Astrocyte (in vitro differentiated cells and primary cell): Measurements from ENCODE around the gene PHF13. TPM values are rescaled to one million over a fixed set of nuclear protein-coding genes. Genes with fewer than 3 reads are reported as not detected.

Experiments
- DNase-seq: peaks from one replicate; pipeline ENCODE4 v3.0.0-alpha.2; 2010; ENCODE audit warnings: low read depth
- FAIRE-seq: peaks from 2 replicates; lab custom pipeline; 2011; peaks lifted over from hg19 to GRCh38; lab: Jason Lieb, UNC
- H2AFZ ChIP-seq: 2 replicates; pipeline ENCODE4 v1.6.0; 2012; ENCODE audit warnings: low read depth, low read length, inconsistent platforms
- H3K27ac ChIP-seq: 2 replicates; pipeline ENCODE4 v1.5.1; 2011; ENCODE audit warnings: low read depth, low read length, inconsistent platforms
- H3K27me3 ChIP-seq: 2 replicates; pipeline ENCODE4 v1.6.0; 2011; ENCODE audit warnings: low read length, inconsistent platforms; ENCODE audit not compliant: insufficient read depth
- H3K36me3 ChIP-seq: 2 replicates; pipeline ENCODE4 v1.5.1; 2011; ENCODE audit warnings: low read length, inconsistent platforms; ENCODE audit not compliant: insufficient read depth
- H3K4me1 ChIP-seq: 2 replicates; pipeline ENCODE4 v1.5.1; 2011; ENCODE audit warnings: low read length, inconsistent platforms; ENCODE audit not compliant: insufficient read depth
- H3K4me2 ChIP-seq: 2 replicates; pipeline ENCODE4 v1.6.0; 2012; ENCODE audit warnings: low read length, inconsistent platforms
- H3K4me3 ChIP-seq: 2 replicates; pipeline ENCODE4 v1.5.1; 2011; ENCODE audit warnings: low read depth, mild to moderate bottlenecking, low read length, inconsistent platforms; ENCODE audit not compliant: insufficient read depth
- H3K79me2 ChIP-seq: 2 replicates; pipeline ENCODE4 v1.6.0; 2012; ENCODE audit warnings: mild to moderate bottlenecking, low read length, inconsistent platforms; ENCODE audit not compliant: insufficient read depth
- H3K9ac ChIP-seq: 2 replicates; pipeline ENCODE4 v1.6.0; 2012; ENCODE audit warnings: mild to moderate bottlenecking, low read length, inconsistent platforms
- H3K9me3 ChIP-seq: 2 replicates; pipeline ENCODE4 v1.5.1; 2012; ENCODE audit warnings: low read depth, mild to moderate bottlenecking, low read length, inconsistent platforms; ENCODE audit not compliant: insufficient read depth
- H4K20me1 ChIP-seq: 2 replicates; pipeline ENCODE4 v1.6.0; 2012; ENCODE audit warnings: low read length, inconsistent platforms; ENCODE audit not compliant: insufficient read depth
- H3K27ac Mint-ChIP-seq: one replicate; pipeline ENCODE4 v1.8.0; 2021; ENCODE audit warnings: mild to moderate bottlenecking, mixed read lengths; ENCODE audit not compliant: unreplicated experiment
- H3K27me3 Mint-ChIP-seq: one replicate; pipeline ENCODE4 v1.8.0; 2021; ENCODE audit warnings: low read depth, mixed read lengths; ENCODE audit not compliant: unreplicated experiment
- H3K36me3 Mint-ChIP-seq: one replicate; pipeline ENCODE4 v1.8.0; 2021; ENCODE audit warnings: low read depth, mixed read lengths; ENCODE audit not compliant: unreplicated experiment
- H3K4me1 Mint-ChIP-seq: one replicate; pipeline ENCODE4 v1.8.0; 2021; ENCODE audit warnings: low read depth, mixed read lengths; ENCODE audit not compliant: unreplicated experiment
- H3K4me3 Mint-ChIP-seq: one replicate; pipeline ENCODE4 v1.8.0; 2021; ENCODE audit warnings: mild to moderate bottlenecking, moderate library complexity, mixed read lengths; ENCODE audit not compliant: unreplicated experiment
- H3K9me3 Mint-ChIP-seq: one replicate; pipeline ENCODE4 v1.8.0; 2021; ENCODE audit warnings: mild to moderate bottlenecking, mixed read lengths; ENCODE audit not compliant: unreplicated experiment
- CTCF ChIP-seq: IDR thresholded peaks from 2 replicates; pipeline ENCODE4 v1.5.1; 2011; ENCODE audit warnings: low read depth, mild to moderate bottlenecking, inconsistent platforms, low read length, moderate library complexity; ENCODE audit not compliant: insufficient read depth
- EZH2 ChIP-seq: IDR thresholded peaks from 2 replicates; pipeline ENCODE4 v1.6.1; 2012; ENCODE audit warnings: mild to moderate bottlenecking, low read length, inconsistent platforms; ENCODE audit not compliant: insufficient read depth
- total RNA-seq: library from RNA; stranded (reverse); gene quantifications from 2 replicates; pipeline ENCODE4 v1.2.1, GENCODE V29; 2021

The PHF13 gene
- total RNA-seq, 1 donor from 2014 or later, result 23.7 TPM

- Histone ChIP-seq H3K9me3 (peaks cover 5% of the 10 kb centered on the region), H4K20me1 (no peaks in the 10 kb centered on the region), H3K4me3 (no peak overlapping the region), H3K36me3 (no peaks in the 10 kb centered on the region), H2AFZ (no peak overlapping the region), H3K9ac (no peak overlapping the region), H3K4me1 (no peaks in the 10 kb centered on the region), H3K27ac (no peak overlapping the region), H3K27me3 (peaks cover 3% of the 10 kb centered on the region), H3K4me2 (no peak overlapping the region), H3K79me2 (no peaks in the 10 kb centered on the region)
- H3K27me3 Mint-ChIP-seq, result peaks cover 37% of the 10 kb centered on the region
- no peak for DNase-seq
- H3K27ac Mint-ChIP-seq, result no peak overlapping the region
- H3K9me3 Mint-ChIP-seq, result peaks cover 4% of the 10 kb centered on the region
- no peaks in the 10 kb centered on the region for H3K36me3 Mint-ChIP-seq
- no peak for FAIRE-seq
- H3K4me1 Mint-ChIP-seq, result peaks cover 9% of the 10 kb centered on the region
- no peak overlapping the region for H3K4me3 Mint-ChIP-seq
- TF ChIP-seq EZH2 (no peak), CTCF (no peak)
Measured at GRCh38 chr1:6570987-6571386, 42.5 kb upstream of the PHF13 start.

- H3K9ac ChIP-seq, result no peak overlapping the region
- no peaks in the 10 kb centered on the region for H3K79me2 ChIP-seq
- no peaks in the 10 kb centered on the region for H4K20me1 ChIP-seq
- H3K4me1 ChIP-seq, result no peaks in the 10 kb centered on the region
- no peak overlapping the region for H3K4me3 ChIP-seq
- Mint-ChIP-seq H3K27ac (no peak overlapping the region), H3K36me3 (no peaks in the 10 kb centered on the region), H3K27me3 (peaks cover 33% of the 10 kb centered on the region), H3K4me3 (no peak overlapping the region), H3K4me1 (peaks cover 10% of the 10 kb centered on the region), H3K9me3 (peaks cover 4% of the 10 kb centered on the region)
- no peaks in the 10 kb centered on the region for H3K36me3 ChIP-seq
- no peak overlapping the region for H2AFZ ChIP-seq
- no peak for FAIRE-seq
- no peak overlapping the region for H3K4me2 ChIP-seq
- H3K9me3 ChIP-seq, result peaks cover 5% of the 10 kb centered on the region
- H3K27me3 ChIP-seq, result peaks cover 3% of the 10 kb centered on the region
- H3K27ac ChIP-seq, result no peak overlapping the region
- TF ChIP-seq EZH2 (no peak), CTCF (no peak)
- DNase-seq, result no peak
Measured at GRCh38 chr1:6572653-6573383, 40.7 kb upstream of the PHF13 start.

GRCh38 chr1:6574025-6574620, 39.4 kb upstream of the PHF13 start:
- H3K4me3 ChIP-seq, result no peak overlapping the region
- FAIRE-seq (no peak), DNase-seq (no peak)
- H3K27me3 ChIP-seq, result peaks cover 3% of the 10 kb centered on the region
- Mint-ChIP-seq H3K4me1 (peaks cover 18% of the 10 kb centered on the region), H3K4me3 (no peak overlapping the region), H3K9me3 (no peaks in the 10 kb centered on the region), H3K27ac (no peak overlapping the region), H3K27me3 (peaks cover 22% of the 10 kb centered on the region), H3K36me3 (no peaks in the 10 kb centered on the region)
- H4K20me1 ChIP-seq, result no peaks in the 10 kb centered on the region
- H3K79me2 ChIP-seq, result no peaks in the 10 kb centered on the region
- H3K36me3 ChIP-seq, result no peaks in the 10 kb centered on the region
- TF ChIP-seq EZH2, result no peak
- TF ChIP-seq CTCF, result no peak
- no peak overlapping the region for H3K27ac ChIP-seq
- no peaks in the 10 kb centered on the region for H3K4me1 ChIP-seq
- no peak overlapping the region for H3K9ac ChIP-seq
- H3K4me2 ChIP-seq, result no peak overlapping the region
- H3K9me3 ChIP-seq, result peaks cover 5% of the 10 kb centered on the region
- no peak overlapping the region for H2AFZ ChIP-seq
